Stimulated activated CD4-positive, alpha-beta T cell treated with anti-CD3 and anti-CD28 coated beads, TNF-alpha, amount 100 ng/mL, for 24 hours (primary cell): ENCODE results near the gene SLC24A3.

Source experiments
- DNase-seq, 3 experiments: peaks; one replicate each; pipeline ENCODE4 v3.0.0-alpha.2; 2020; ENCODE audit warnings: low read depth in 3 of 3

SLC24A3 gene

GRCh38 chr20:19594896-19595295, 382.5 kb downstream of the SLC24A3 start:
- no peak for DNase-seq

GRCh38 chr20:19598117-19598850, 385.8 kb downstream of the SLC24A3 start:
- no peak for DNase-seq

- DNase-seq, result no peak
These were observed 386.8 kb downstream of the SLC24A3 start for GRCh38 chr20:19599200-19599599.

GRCh38 chr20:19600042-19600441, 387.6 kb downstream of the SLC24A3 start:
- DNase-seq, result no peak

GRCh38 chr20:19601126-19601810, 388.8 kb downstream of the SLC24A3 start:
- no peak for DNase-seq

GRCh38 chr20:19602675-19603375, 390.4 kb downstream of the SLC24A3 start:
- DNase-seq, result no peak

- no peak for DNase-seq
These were observed 390.9 kb downstream of the SLC24A3 start for GRCh38 chr20:19603376-19603750.

GRCh38 chr20:19605786-19606485, 393.5 kb downstream of the SLC24A3 start:
- no peak for DNase-seq

- no peak for DNase-seq
These were observed 397.3 kb downstream of the SLC24A3 start for GRCh38 chr20:19609642-19610223.

- DNase-seq, result no peak
These were observed 403.2 kb downstream of the SLC24A3 start for GRCh38 chr20:19615629-19616028.

- no peak for DNase-seq
These were observed 403.6 kb downstream of the SLC24A3 start for GRCh38 chr20:19616081-19616480.

GRCh38 chr20:19616620-19617019, 404.2 kb downstream of the SLC24A3 start:
- DNase-seq, result no peak

GRCh38 chr20:19617256-19617655, 404.8 kb downstream of the SLC24A3 start:
- DNase-seq, result no peak

GRCh38 chr20:19618711-19619110, 406.3 kb downstream of the SLC24A3 start:
- DNase-seq, result no peak

GRCh38 chr20:19619904-19620430, 407.5 kb downstream of the SLC24A3 start:
- DNase-seq, result no peak

GRCh38 chr20:19620446-19620845, 408.0 kb downstream of the SLC24A3 start:
- DNase-seq, result no peak

GRCh38 chr20:19621072-19621471, 408.6 kb downstream of the SLC24A3 start:
- no peak for DNase-seq

- no peak for DNase-seq
These were observed 412.0 kb downstream of the SLC24A3 start for GRCh38 chr20:19624221-19624965.

- no peak for DNase-seq
These were observed 413.0 kb downstream of the SLC24A3 start for GRCh38 chr20:19625426-19625825.

GRCh38 chr20:19626896-19627295, 414.5 kb downstream of the SLC24A3 start:
- no peak for DNase-seq
